GM21529 (cell line): ENCODE data around the gene UGT2A1.
"Not testable (repeated sequence)": the region's sequence is repeated elsewhere in the genome, so short reads cannot be mapped to it uniquely, and the experiment has no call there.

Experiments used
- ATAC-seq: cut with Tn5 transposase; IDR thresholded peaks from one replicate; pipeline ENCODE4 v1.9.1; 2021; ENCODE audit not compliant: unreplicated experiment

The UGT2A1 gene

GRCh38 chr4:69653147-69653546 lies at the start of gene UGT2A1:
Gene UGT2A1, minus strand, starts transcription at chr4:69653247. Its CDS starts 5,603 bp downstream, at chr4:69647644.
- no peak for ATAC-seq

- ATAC-seq = no peak
Observed at GRCh38 chr4:69702201-69702600, 49.2 kb upstream of the UGT2A1 start.

GRCh38 chr4:69701696-69702095 lies 48.6 kb upstream of the UGT2A1 start:
- ATAC-seq = no peak

- ATAC-seq = no peak
Observed at GRCh38 chr4:69697536-69698242, 44.6 kb upstream of the UGT2A1 start.

GRCh38 chr4:69689599-69689998 lies 36.6 kb upstream of the UGT2A1 start:
- peak; percentile 63 for ATAC-seq

GRCh38 chr4:69684804-69685203 lies 31.8 kb upstream of the UGT2A1 start:
- no peak for ATAC-seq

GRCh38 chr4:69668680-69669079 lies 15.6 kb upstream of the UGT2A1 start:
- ATAC-seq = no peak

GRCh38 chr4:69664009-69664408 lies 11.0 kb upstream of the UGT2A1 start:
- not testable (repeated sequence) for ATAC-seq

GRCh38 chr4:69661130-69661803 lies 8.2 kb upstream of the UGT2A1 start:
- ATAC-seq = not testable (repeated sequence)

GRCh38 chr4:69658133-69658532 lies 5.1 kb upstream of the UGT2A1 start:
- ATAC-seq = no peak

GRCh38 chr4:69656653-69657158 lies 3.7 kb upstream of the UGT2A1 start:
- no peak for ATAC-seq

- no peak for ATAC-seq
Observed at GRCh38 chr4:69650872-69651271, 2.2 kb downstream of the UGT2A1 start.

- no peak for ATAC-seq
Observed at GRCh38 chr4:69649629-69650028, 3.4 kb downstream of the UGT2A1 start.

GRCh38 chr4:69649207-69649606 lies 3.8 kb downstream of the UGT2A1 start:
- no peak for ATAC-seq

GRCh38 chr4:69642961-69643360 lies 10.1 kb downstream of the UGT2A1 start:
- ATAC-seq = no peak

- ATAC-seq = no peak
Observed at GRCh38 chr4:69640289-69640688, 12.8 kb downstream of the UGT2A1 start.

GRCh38 chr4:69639542-69639941 lies 13.5 kb downstream of the UGT2A1 start, which contains the start of gene UGT2A2:
Gene UGT2A2, minus strand, starts transcription at chr4:69639642. Its CDS starts 2 bp downstream, at chr4:69639640.
- ATAC-seq = no peak

- no peak for ATAC-seq
Observed at GRCh38 chr4:69617083-69617694, 35.9 kb downstream of the UGT2A1 start.

- no peak for ATAC-seq
Observed at GRCh38 chr4:69610484-69610883, 42.6 kb downstream of the UGT2A1 start.

GRCh38 chr4:69601065-69601464 lies 52.0 kb downstream of the UGT2A1 start:
- ATAC-seq = no peak

GRCh38 chr4:69600013-69600412 lies 53.0 kb downstream of the UGT2A1 start:
- no peak for ATAC-seq

- ATAC-seq = no peak
Observed at GRCh38 chr4:69594382-69594781, 58.7 kb downstream of the UGT2A1 start.
